GM18858 (cell line): ENCODE data around the gene ESYT3.
"Not testable (repeated sequence)": the region's sequence is repeated elsewhere in the genome, so short reads cannot be mapped to it uniquely, and the experiment has no call there.

Source experiments
- ATAC-seq: cut with Tn5 transposase; IDR thresholded peaks from one replicate; pipeline ENCODE4 v1.9.1; 2021; ENCODE audit not compliant: unreplicated experiment

ESYT3 gene

DNA sequence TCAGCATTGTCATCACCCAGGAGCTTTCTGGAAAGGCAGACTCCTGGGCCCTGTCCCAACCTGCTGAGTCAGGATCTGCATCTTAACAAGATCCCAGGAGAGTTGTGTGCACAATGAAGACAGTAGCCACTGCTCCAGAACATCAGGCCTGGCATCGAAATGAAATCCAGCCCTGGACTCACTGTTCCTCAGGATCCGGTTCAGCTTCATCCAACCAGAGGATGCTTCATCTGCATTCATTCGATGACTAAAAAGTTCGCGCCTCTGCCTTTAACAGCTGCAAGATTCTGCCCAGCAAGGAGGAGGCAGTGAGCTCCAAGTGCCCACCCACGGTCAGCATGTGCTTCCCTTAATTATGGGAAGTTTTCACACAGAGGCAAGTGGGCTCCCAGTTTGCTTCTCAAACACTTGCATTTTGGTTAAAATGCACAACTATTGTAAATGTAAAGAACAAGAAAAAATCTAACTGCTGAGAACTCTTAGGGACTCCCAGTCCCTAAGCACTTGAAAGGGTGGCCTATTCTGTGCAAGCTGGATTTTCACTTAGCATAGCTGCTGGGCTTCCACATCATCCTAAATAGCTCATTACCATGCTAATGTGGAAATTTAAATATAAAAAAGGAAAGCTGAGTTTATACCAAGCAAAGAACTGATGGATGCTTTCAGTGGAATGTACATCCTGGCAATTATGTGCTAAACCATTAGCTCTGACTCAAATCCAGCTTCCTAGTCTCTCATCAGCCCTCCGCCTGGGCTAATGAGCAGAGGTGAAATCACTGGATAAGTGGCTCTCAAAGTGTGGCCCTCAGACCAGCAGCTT lies 25.5 kb upstream of the ESYT3 start:
- ATAC-seq: no peak

DNA sequence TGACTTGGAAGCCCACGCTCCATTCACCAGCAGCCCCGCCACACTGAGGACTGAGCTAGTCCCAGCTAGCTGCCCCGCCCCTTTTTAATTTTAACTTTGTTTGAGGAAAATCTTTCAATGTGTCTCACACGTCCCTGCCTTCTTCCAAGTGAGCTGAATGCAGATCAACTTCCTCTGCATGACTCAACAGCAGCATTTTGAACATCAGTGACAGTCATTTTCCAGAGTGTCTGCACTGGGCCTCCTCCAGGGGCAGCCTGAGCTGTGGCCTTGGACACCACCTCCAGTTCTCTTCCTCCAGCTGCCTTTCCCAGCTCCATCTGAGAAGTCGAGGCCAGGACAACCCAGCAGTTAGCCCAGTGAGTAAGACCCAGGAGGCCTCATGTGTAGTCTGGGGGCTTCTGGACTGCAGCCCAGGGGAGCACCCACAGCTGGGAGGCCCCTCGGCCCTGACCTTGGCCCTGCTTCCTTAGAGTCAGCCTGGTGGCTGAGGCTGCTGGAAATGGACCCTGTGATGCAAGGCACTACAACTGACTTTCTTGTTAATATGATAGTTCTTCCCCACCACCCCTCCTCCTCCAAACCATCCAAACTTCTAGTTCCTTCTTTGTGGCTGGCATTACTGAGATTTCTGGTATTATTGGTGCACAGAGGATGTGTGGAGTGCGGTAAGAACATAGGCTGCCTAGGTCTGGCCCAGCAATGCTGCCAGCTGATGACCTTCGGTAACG lies 21.4 kb upstream of the ESYT3 start:
- no peak for ATAC-seq

DNA sequence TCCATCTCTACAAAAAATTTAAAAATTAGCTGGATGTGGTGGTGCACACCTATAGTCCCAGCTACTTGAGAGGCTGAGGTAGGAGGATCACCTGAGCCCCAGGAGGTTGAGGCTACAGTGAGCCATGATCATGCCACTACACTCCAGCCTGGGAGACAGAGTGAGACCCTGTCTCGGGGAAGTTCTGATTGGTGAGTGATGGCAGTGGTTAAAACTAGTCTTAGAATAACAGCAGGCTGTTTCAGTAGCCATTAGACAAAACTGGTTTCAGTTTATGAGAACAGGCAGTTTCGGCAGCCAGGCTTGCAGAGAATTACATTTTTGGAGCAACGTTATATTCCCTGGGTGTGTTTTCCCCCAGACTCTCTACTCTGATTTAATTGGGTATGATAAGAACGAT lies 18.2 kb upstream of the ESYT3 start:
- ATAC-seq: not testable (repeated sequence)

DNA sequence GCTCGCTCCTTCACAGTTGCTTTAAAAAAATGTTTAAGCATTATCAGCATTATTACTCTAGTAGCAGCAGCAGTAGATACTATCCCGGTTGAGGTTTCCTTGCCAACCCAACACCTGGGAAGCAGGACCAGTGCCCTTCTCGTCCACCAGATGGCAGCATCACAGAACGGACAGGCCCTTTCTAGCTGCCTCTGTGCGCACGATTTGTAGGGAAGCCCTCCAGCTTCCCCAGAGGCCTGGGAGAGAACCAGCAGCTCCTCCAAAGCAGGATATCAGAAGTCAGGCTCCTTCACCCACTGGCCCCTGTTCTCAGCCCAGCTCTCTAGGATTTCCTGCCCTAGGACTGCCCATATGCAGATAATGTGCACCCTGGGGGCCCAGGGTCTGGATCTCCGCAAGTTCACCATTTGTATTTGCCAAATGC lies 16.8 kb upstream of the ESYT3 start:
- peak; percentile 74 for ATAC-seq

DNA sequence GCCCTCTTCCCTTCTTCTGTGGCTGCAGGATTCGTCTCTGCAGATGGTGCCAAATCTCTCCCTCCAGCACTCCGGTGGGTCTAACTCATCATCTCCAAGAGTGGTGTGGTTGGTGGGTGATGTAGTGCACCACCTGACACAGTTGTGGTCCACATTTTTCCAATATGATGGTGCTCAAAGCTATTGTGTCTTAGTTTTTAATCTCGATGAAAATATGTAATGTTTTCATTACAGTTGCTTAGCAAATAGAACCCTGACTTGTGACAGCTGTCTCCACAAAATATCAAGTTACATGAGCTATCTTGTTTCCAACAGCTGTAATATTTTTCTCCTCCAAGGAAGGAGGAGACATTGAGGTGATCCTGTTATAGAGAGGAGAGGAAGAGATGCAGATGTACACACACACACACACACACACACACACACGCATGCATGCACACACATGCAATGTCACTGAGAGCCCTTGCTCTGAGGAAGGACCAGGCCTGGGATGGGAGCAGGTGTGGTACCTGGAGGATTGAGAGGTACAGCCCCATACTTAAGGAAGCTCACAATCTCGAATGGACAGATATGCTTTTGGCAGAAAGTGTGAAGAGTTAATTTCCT lies 15.7 kb upstream of the ESYT3 start:
- ATAC-seq: no peak

DNA sequence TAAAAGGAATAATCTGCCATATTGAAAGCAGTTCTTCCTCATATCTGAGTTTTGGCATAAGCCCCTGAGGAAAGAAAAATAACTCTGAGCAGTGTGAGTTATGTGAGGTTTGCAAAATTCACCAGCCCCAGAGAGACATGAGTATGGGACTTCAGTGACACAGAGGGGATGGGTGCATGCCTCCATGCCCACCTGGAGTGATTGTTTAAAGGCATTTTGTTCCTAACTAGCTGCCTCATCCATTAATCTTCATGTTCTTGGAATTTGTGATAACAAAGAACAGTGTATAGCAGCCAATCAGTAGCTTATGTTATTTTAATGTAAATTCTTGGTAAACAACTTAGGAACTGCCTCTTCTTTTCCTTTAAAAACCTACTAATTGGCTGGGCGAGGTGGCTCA lies 11.1 kb upstream of the ESYT3 start:
- ATAC-seq: no peak

DNA sequence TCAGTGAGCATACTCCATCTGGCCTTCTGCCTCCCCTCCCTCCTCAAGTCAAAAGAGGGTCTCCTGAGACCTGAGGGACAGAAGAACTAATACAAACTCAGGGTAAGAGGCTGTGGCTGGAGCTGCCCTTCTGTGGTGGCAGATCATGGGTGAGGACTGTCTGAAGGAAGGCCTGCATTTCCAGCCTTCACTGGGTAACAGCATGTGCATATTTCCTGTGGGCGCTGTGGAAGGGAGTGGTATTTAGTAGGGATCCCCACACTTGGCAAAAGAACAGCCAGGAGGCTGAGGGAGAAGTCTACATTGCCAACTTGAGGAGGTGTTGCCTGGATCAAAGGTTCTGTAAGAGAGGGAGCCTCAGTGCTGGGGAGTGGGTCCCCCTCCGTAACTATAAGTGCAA lies 10.1 kb upstream of the ESYT3 start:
- ATAC-seq: no peak

DNA sequence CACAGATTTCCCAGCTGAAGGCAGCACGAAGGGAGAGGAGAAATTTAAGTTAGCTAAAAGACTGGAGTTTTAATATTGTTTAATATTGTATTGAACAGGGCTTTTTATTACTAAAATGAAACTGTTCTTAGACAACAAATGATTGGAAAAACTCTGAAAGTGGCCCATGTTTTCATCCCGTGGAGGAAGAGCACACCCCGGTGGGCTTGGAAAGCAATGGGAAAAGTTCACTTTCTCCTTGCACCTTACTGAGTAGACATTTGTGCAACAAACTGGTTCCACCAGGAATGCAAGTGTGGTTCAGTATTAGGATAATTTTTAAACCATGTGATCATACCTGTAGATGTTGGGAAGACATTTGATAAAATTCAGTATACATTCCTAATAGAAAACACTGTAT lies 8.2 kb upstream of the ESYT3 start:
- no peak for ATAC-seq

DNA sequence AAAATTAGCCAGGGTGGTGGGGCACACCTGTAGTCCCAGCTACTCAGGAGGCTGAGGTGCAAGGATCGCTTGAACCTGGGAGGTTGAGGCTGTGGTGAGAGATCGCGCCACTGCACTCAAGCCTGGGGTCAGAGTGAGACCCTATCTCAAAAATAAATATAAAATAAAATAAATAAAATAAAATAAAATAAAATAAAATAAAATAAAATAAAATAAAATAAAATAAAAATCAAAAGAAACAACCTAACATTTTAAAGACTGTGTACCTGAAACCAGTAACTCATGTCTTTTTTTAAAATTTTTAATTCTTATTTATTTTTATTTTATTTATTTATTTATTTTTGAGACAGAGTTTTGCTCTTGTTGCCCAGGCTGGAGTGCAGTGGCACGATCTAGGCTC lies 7.7 kb upstream of the ESYT3 start:
- not testable (repeated sequence) for ATAC-seq

DNA sequence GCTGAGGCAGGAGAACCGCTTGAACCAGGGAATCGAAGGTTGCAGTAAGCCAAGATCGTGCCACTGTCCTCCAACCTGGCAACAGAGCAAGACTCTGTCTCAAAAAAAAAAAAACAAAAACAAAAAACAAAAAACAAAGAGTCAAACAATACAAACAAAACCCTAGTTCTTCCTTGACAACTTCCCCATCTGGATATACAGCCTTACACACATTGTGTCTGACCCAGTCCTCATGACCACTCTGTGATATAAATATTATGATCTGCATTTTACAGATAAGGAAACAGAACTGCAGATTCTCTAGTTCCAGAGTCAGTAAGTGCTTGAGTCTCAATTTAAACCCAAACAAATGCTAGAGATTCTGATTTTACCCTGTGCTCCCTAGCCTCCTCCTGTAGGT lies 4.8 kb upstream of the ESYT3 start:
- ATAC-seq: no peak

DNA sequence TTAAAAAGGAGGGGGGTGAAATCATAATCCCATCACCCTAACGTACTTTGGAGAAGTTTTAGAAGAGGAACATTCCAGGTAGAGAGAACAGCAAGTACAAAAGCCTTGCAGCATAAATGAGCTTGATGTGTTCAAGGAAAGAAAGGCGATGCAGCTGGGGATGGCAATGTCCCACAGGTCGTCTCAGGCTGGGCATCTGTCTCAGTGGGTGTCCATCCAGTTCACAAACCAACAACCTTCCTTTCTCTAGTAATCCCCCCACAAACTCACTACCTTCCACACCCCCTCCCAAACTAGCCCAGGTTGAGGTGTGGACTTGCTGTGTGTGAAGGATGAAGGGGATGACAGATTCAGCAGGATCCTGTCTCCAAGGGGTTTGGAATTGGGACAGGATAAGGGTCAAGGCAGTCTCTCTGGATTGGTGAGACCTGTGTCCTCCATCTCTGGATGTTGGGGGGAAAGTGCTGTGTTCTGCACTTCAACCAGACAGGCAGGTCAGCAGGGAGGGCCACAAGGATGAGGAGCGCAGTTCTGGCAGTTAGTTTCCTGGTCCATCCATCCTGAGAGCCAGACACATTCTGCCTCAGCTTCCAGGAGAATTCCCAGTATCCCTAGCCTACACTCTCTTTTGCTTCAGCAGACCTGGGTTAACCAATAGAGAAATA lies 1.7 kb upstream of the ESYT3 start:
- no peak for ATAC-seq

DNA sequence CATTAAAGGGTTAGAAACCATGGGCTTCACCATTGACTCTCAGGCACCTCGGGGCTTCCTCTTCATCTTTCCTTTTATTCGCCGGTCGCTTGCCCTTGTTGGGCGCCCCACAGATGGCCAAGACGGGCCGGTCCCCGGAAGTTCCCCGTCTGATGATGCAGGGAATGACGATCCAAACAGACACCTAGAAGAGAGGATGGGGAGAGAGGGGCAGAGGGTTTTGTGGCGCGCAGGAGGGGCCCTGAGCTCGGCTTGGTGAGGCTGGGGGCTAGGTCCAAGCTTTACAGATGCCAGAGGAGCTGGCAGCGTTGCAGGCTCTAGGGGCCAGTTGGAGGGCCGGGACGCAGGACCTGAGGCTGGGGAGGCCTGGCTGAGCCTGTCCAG lies 532 bp upstream of the ESYT3 start:
- no peak for ATAC-seq

DNA sequence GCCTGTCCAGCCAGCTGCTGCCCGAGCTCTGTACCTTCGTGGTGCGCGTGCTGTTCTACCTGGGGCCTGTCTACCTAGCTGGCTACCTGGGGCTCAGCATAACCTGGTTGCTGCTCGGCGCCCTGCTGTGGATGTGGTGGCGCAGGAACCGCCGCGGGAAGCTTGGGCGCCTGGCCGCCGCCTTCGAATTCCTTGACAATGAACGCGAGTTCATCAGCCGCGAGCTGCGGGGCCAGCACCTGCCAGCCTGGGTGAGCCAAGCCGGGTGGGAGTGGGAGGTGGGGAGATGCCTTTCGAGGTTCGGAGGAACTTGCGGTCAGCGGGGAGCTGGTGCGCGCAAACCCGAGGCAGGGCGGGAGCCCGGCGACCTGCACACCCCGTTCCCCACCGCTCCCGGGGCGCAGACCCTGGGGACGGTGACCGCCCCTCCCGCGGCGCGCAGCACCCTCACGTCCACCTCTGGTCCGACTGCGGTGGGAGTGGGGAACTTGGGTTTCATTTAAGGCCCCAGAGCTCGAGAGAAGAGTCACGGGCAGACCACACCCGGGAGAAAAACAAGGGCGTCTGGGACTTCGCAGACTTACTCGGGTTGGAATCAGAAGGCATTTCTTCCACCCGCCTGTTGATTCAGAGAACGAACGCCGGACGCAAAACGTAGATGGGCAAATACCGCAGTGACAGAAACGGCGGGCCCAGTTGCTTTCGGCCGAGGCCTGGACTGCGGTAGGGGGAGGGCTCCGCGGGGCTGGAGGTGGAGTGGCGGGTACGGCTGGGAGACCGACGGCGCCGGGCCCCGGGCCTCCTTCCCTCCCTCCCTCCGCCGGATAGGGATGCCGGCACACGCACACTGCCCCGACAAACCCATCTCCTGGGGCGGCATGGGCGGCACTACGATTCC lies 708 bp downstream of the ESYT3 start:
- no peak for ATAC-seq

DNA sequence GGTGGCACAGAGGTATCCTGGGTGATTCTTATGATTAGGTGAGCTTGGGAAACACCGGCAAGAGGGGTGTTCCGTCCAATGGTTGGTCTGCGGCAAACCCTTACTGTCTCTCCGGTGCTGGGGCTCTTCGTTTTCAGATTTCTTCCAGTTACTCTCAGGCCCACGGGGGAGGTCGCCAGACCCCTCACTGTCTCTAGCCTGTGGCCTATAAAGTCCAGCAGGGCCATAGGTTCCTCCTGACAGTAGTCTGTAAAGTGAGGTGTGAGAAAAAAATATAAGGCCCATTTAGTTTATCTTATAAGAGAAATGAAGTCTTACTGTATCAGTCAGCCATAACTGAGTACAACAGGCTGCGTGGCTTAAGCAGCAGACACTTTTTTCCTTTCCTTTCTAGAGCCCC lies 1.4 kb downstream of the ESYT3 start:
- ATAC-seq: no peak

DNA sequence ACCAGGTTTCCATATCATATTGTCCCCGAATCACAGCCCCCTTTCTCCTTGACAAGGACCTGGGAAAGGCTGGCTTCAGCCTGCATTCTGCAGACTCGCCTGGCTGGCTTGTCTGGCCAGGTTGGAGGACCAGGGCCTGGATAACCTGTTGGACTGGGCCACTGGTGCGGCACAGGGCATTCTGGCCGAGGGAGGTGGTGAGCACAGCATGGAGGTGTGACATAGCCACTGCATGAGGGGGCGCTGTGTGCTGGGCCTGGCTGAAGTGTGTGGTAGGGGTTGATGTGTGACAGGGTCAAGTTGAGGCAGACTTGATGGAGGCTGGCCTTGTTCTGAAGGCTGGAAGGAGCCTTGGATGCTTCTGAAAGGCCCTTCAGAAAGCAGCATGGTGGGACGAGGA lies 2.9 kb downstream of the ESYT3 start:
- ATAC-seq: no peak

DNA sequence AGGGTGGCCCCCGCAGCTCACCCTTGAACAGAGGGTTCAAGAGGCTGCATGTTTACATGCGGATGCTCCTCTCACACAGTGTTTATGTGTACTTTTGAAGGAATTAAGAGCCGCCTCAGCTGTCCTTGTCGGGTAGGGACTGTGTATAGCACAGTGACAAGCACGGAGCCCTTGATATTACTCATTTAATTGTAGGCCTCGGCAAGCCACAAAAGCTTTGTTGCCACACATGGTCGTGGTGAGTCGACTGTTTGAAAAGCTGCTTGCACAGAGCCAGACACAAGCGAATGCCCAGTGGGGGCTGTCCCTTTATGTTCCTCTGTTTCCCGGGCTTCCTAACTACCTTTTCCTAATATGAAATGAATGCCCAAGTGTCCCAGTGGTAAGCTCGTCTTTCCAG lies 4.5 kb downstream of the ESYT3 start:
- no peak for ATAC-seq

DNA sequence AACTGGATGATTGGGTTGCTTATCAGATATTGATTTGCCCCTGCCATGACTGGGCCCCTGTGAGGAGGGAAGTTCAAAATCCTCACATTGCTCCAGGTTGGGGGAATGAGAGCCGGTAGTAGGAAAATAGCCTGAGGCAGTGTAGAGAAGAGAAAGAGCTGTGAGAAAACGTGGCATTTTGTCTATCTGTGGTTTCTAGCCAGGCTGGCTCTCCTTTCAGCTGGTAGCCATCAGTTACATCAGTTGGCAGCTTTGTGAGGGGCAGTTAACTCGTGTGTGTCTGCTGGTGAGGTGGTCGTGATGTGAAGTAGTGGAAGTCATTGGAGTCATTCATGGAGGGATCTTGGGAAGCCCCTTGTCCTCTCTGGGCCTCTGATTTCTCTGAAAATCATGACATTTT lies 5.2 kb downstream of the ESYT3 start:
- no peak for ATAC-seq

DNA sequence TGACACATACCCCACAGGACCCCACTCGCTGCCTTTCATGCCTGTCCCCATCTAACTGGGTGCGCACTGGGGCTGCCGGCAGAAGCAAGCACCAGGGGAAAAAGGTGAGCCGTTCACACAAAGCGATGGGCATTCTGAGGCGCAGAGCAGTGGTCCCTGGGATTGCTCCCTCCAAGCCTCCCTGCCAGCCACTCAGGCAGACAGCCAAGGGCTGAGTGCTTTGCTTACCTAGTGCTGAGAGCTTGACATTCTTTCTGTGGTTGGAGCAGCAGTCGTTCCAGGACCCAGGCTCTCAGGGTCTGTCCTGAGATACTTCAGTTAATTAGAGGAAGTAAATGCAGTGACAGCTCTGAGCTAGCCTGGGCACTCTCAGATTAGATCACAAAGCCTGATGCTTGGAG lies 5.7 kb downstream of the ESYT3 start:
- ATAC-seq: no peak

DNA sequence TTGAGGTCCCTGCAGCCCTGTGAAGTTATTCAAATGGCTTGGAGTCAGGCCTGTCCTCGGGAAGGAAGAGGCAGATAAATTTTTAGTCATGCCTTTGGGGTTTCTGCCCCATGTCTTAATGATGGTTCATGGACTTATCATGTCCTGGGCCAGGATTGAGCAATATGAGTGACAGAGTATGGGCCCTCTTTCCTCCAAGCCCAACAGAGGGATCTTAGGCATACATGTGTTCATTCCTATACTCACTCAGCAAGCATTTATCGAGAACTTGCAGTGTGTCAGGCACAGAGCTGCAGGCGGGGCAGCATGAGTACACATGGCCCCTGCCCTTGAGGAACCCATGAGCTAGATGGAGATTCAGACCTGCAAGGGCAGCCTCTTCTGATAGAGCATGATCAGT lies 6.2 kb downstream of the ESYT3 start:
- ATAC-seq: no peak

DNA sequence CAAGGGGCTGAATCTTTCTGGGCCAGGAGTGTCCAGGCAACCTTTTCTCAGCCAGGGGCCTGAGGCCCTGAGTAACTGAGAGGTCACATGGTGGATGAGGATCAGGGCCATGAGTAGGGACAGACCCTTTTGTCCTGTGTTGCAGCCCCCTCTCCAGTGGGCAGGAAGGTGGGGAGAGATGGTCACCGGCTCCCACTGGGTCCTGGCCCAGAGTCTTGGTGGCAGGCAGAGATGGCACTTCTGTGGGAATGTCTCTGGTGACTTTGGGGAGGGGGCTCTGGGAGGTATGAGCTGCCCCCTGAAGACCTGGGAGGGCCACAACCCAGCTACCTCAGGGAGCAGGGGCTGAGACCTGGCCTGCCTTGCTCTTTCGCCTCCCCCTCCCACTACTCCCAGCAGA lies 6.8 kb downstream of the ESYT3 start:
- ATAC-seq: no peak

DNA sequence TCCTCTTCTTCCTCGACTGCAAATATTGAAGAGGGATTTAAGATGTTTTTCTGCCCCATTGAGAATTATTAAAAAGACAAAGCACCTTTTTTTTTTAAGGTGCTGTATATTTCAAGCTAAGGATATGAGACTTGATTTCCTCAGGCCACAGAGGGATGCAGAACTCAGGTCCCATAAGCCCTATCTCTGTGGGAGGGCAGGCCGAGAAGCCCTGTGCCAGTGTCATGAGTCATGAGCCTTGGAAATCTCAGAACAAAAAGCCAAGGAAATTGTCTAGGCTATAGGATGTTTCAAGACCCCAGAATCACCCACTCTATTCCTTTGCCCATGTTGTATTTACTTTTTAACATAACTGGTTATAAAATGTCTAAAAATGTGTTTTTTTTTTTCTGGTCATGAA lies 7.3 kb downstream of the ESYT3 start:
- no peak for ATAC-seq
